Measurements from ENCODE around the gene KISS1.

- no peak for TF ChIP-seq CTCF (IDR thresholded peaks at IDR 0.05; ENCODE audit: low read length)
- TF ChIP-seq EZH2 (IDR thresholded peaks at IDR 0.05; ENCODE audit: borderline replicate concordance, low read length) = no peak
Observed at GRCh38 chr1:204203206-204203767, 7.0 kb upstream of the KISS1 start.

Data from OCI-LY1 (cell line).